Fibroblast of the conjunctiva (primary cell): Measurements from ENCODE around the gene CTCFL.

Experiments
- DNase-seq: peaks from one replicate; pipeline ENCODE4 v3.0.0-alpha.2; 2010; ENCODE audit warnings: low read depth

CTCFL gene

GRCh38 chr20:57524511-57525176, at the start of gene CTCFL:
Gene CTCFL, minus strand, starts transcription at chr20:57525140. Its CDS starts 935 bp downstream, at chr20:57524205.
- no peak for DNase-seq

GRCh38 chr20:57573894-57574293, 49.0 kb upstream of the CTCFL start:
- DNase-seq = no peak

- no peak for DNase-seq
Measured at GRCh38 chr20:57573242-57573641, 48.3 kb upstream of the CTCFL start.

GRCh38 chr20:57571782-57572416, 47.0 kb upstream of the CTCFL start:
- DNase-seq = no peak

- DNase-seq = no peak
Measured at GRCh38 chr20:57570920-57571319, 46.0 kb upstream of the CTCFL start.

- DNase-seq = no peak
Measured at GRCh38 chr20:57570145-57570850, 45.4 kb upstream of the CTCFL start.

GRCh38 chr20:57568960-57569359, 44.0 kb upstream of the CTCFL start:
- no peak for DNase-seq

- no peak for DNase-seq
Measured at GRCh38 chr20:57568088-57568896, 43.4 kb upstream of the CTCFL start.

GRCh38 chr20:57567471-57568079, 42.6 kb upstream of the CTCFL start:
- no peak for DNase-seq

- no peak for DNase-seq
Measured at GRCh38 chr20:57566803-57567459, 42.0 kb upstream of the CTCFL start.

- no peak for DNase-seq
Measured at GRCh38 chr20:57566399-57566798, 41.5 kb upstream of the CTCFL start.

GRCh38 chr20:57564951-57565642, 40.2 kb upstream of the CTCFL start:
- DNase-seq = no peak

- DNase-seq = no peak
Measured at GRCh38 chr20:57564180-57564802, 39.4 kb upstream of the CTCFL start.

GRCh38 chr20:57563522-57563921, 38.6 kb upstream of the CTCFL start:
- DNase-seq = no peak

- DNase-seq = no peak
Measured at GRCh38 chr20:57562541-57563465, 37.9 kb upstream of the CTCFL start.

- no peak for DNase-seq
Measured at GRCh38 chr20:57561356-57562279, 36.7 kb upstream of the CTCFL start.

GRCh38 chr20:57560554-57561355, 35.8 kb upstream of the CTCFL start, which contains the start of gene PCK1:
Gene PCK1, plus strand, starts transcription at chr20:57561110. Its CDS starts 302 bp downstream, at chr20:57561412.
- no peak for DNase-seq
